NCI-H82 treated with DMSO at 0.1 percent for 48 hours (cell line): ENCODE data around the gene CDSN.

ENCODE experiments used
- DNase-seq: peaks from one replicate; lab custom pipeline; 2025; ENCODE audit not compliant: unreplicated experiment; lab: John Stamatoyannopoulos, UW

Gene CDSN

DNA sequence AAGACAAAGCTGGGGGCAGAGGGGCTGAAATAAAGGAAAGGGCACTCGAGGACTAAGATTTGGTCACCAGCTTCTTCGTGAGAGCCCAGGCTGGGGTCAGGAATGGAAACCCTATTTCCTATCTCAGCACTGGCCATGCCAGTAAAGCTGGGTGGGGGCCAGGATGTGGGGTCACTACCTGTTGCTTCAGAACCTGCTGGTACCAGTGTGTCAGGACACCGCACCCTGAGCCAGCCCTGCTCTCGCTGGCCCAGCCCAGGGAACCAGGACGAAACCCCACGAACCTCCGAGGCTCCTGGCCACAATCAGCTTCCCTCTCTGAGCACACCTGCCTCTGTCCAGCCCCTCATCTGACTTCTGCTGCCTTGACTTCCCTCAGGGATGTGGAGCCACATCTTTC is 2.1 kb downstream of the CDSN start:
- no peak for DNase-seq

DNA sequence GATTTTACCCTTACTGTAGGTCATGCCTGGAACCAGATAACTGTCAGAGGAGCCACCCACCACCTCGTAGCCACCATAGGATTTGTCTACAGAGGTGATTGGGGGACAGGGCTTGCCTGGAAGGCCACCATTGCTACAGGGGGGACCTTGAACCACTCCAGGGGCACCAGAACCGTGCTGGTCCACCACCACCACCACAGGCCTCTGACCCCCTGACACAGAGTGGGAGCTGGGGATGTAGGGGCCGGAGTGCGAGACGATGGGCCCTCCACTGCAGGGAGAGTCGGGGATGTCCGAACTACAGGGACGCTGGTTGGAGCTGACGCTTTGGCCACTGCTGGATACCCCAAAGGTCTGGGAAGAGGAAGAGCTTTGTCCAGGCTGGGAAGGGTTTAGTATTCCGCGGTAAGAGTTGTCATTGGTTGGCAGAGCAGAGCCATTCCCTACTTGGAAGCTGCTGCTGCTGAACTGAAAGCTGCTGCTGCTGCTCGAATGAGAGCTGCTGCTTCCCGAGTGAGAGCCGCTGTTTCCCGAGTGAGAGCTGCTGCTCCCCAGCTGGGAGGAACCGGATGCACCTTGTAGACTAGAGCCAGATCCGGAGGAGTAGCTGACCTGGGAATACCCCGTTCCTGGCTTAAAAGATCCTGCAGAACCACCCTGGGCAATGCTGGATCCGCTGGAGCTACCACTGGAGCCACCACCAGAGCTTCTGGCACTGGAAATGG is 3.4 kb downstream of the CDSN start:
- no peak for DNase-seq

DNA sequence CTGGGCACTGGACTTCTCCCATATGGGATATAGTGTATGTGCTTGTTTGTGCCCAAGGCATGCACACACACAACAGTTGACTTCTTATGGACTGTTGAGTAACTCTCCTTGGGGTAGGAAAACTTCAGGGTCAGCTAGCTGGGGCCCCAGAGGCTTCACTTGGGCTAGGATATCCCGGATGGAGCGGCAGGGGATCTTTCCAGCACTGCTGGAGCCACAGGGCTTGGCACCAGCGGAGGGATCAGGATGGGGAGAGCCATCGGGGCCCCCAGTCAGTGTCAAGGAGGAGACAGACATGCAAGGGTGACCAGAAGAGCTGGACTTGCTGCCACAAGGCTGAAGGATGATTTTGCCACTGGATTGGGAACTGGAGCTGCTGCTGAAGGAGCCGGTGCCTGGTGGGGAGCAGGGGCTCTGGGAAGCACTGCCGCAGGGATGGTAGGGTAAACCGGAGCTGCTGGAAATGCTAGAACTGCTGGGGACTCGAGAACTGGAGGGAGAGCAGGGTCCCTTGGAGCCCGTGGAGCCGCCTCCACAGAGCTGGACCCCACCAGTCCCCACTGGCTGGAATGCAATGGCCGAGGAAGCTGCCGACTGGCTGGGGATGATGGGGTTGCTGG is 4.2 kb downstream of the CDSN start:
- no peak for DNase-seq

DNA sequence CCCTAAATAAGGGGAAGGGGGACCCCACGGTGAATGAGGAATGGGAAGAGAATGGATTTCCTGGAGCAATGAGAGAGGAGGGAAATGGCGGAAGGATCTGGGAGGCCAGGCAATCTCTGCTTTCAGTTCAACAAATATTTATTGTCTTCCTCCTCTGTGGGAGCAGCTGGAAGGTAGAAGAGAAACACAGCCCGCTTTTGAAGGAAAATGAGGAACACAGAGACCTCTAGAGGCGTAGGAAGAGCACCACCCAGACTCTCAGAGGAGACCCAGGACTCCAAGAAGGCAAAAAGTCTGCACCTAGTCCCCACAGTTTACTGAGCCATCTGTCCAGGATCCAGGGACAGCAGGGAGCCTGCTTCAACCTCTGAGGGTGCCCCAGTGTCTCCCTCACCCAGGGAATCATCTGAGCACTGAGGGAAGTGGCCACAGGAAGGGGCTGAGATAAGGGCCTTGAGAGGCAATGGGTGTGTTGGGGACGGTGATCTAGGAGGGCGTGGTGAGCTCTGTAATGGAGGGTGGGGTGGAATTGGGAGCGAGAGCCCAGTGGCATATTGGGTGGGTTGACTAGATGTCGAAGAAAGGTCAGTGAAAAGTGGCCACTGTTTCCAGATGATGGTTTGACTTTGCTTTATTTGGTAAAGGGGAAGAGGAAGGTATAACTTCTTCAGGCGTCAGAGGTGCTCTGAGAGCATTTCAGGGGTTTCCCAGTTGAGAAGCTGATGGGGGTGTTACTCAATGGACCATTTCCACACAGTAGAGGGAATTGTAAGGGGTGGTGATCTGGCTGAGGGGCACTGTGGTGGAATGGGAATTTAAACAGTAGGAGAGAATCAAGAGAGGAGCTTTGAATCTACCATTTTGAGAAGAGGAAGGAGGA is 5.0 kb downstream of the CDSN start:
- no peak for DNase-seq

DNA sequence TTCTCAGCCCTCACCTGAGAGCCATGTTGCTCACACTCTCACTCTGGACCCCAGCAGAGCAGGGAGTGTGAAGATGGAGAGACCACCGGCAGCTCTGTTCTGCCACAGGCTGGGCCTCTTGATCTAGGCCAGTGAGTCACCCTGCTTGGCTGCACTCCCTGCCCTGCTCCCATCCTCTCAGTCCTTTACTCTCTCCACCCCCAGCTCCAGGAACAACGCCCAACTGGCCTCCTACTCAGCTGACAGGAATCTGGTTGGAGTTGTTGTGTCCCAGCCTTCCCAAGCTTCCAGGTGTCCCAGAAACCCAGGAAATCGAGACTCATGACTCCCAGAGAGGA is 5.7 kb downstream of the CDSN start, which contains the start of gene PSORS1C1:
TSS of gene PSORS1C1 (plus strand) at position 260 of the 338 bp plus-strand sequence. CDS start 14,833 bp downstream, outside the sequence.
- DNase-seq = no peak

DNA sequence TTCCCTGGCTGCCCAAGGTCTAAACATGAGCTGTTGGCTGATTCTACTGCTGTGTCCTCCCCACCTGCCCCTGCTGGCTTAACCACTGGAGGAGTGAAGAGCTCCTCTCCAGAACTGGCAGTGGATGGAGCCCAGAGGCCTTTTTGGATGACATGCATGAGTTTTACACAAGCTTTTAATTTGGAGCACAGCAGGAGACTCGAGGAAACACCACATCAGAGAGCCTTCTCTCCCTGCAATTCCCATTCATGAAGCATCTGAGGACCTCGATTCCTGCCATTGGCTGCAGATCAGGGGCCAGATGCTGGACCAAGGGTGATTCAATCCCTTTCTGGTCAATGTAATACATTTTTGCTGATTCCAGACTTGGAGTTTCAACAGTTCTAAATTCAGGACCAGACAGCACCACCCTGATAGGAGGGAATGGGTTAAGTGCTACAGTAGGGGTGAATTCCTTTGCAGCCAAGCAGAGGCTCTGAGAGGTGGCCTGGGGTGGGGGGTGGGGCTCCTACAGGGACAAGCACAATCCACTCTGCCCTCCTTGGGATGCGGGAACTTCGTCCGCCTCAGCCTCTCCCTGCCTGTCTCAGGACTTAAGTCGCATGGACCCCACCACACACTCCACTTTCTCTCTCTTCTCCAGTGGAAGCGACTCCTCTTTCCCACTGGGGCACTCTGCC is 6.2 kb downstream of the CDSN start:
- DNase-seq = no peak

DNA sequence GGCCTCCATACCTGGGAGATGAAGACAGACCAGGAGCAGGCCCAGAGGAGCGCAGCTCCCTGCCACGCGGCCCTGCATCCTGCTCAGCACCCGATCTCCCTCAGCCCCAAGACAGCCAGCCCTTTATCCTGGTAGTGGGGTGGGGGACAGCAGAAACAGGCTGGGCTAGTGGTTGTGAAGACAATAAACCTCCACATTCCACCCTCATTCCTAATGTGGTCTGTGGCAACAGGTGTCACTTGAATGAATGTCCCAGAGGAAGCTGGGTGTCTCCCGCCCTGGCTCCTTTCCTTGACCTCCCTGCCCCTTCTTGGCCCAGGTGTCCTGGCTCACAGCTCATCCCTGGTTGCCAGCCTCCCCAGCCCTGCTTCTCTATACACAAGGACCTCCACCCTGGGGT is 7.8 kb downstream of the CDSN start, which contains the start of gene C6orf15:
TSS of gene C6orf15 (minus strand) at position 98 of the 400 bp plus-strand sequence. CDS start at position 78, 20 bp downstream.
- DNase-seq = no peak

DNA sequence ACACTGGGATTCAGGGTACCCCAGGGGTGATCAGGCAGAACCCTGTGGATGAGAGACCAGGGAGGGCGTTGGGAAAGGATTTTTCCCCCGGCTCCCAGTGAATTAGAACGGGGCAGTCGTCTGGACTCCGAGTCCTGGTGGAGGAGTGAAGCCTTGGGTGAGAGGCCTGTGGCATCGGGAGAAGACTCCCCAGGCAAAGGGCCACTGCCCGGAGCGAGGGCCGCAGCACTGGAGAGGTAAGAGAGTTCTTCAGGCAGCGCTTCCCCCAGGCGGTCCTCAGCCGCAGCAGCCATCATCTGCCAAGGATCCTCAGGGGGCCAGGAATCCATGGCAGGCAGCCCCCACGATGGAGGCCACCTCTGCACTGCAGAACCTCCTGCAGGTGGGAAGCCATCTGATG is 8.5 kb downstream of the CDSN start:
- DNase-seq = no peak

DNA sequence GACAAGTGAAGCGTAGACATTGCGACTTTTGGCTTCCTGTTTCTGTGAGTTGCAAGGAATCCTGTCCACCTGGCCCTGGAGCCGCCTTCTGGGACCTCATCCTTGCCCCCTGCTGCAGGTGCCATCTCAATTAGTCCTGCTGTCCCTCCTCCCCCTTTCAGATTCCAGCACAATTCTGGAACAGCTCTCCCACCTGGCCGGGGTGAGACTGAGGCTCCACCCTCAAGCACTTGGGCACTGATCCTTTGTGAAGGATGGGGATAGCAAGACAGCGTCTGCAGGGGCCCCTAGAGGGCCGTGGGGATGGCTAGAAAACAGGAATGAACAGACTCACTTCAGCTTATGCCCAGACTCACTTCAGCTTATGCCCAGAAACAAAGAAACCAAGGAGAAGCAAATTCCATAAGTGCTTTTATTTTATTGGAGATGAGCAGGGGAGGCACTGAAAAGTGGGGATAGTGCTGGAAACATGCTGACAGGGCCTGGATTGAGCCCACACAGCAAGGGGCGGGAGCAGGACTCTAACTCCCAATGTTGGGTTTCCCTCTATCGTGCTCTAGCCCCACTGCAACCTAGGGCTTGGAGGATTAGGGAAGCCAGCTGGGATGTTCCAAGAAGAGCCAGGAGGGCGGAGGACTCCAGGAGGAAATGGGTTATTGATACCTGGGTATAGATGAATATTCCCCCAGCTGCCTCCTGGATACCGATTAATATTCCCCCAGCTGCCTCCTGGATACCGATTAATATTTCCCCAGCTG is 9.2 kb downstream of the CDSN start:
- no peak for DNase-seq

DNA sequence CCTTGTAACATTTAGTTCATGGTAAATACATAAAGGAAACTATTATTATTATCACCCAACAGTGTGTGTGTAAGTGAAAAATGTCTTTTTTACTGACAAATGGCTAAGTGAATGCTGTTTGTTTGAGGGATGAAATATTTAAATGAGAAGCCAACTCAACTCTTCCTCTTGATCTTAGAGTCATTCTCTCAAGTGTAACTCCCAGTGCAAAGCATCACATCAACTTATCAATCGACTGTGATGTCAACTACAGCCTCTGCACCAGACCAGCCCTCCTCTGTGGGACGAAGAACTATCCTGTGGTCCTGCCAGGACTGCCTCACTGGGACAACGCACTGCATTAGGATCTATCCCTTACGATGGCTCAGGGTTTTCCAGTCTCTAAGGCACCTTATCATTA is 13.2 kb downstream of the CDSN start:
- DNase-seq = no peak

DNA sequence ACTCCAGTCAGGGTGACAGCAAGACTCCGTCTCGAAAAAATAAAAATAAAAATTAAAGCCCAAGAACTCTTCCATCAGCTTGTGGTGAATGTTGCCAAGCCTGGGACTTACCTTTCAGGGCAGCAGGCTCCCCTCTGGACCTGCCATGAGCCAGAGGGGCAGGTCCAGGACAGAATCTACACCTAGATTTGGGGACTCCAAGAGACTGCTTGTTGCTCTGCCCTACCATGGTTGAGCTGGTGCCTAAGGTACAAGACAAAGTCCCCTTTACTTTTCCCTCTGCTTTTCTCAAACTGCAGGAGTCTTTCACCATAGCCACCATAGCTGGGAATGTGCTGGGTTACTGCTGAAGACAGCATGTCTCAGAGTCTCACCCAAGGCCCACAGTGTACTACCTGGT is 17.1 kb downstream of the CDSN start:
- no peak for DNase-seq

DNA sequence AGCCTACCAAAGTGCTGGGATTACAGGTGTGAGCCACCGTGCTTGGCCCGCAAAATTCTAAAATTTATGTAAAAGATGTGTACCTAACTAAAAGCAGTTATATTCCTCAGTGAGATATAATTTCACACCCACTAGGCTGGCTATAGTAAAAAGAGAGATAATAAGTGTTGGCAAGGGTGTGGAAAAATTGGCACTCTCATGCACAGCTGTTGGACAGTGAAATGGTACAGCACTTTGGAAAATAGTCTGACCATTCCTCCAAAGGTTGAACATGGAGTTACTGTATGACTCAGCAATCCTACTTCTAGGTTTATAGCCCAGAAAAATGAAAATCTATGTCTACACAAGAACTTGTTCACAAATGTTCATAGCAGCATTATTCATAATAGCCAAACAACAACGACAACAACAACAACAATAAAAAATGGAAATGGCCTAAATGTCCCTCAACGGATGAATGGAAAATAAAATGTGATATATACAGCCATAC is 21.8 kb downstream of the CDSN start:
- DNase-seq = no peak

DNA sequence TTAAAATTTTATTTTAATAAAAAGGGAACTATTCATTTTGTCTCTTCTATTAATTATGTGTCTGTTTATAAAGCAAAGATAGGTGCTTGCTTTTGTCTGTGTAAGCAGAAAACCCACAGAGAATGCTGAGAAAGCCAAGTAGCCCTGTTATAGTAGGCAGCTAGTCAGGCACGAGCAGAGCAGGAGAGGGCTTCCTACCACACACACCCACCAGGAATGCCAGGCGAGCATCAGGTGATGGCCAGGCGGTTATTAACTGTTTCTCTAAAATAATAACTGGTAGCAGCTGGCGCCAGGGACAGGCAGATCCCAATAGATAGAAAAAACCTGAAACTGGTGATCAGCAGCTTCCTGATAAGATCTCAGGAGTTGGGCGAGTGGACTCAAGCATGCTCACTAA is 23.6 kb downstream of the CDSN start:
- no peak for DNase-seq

DNA sequence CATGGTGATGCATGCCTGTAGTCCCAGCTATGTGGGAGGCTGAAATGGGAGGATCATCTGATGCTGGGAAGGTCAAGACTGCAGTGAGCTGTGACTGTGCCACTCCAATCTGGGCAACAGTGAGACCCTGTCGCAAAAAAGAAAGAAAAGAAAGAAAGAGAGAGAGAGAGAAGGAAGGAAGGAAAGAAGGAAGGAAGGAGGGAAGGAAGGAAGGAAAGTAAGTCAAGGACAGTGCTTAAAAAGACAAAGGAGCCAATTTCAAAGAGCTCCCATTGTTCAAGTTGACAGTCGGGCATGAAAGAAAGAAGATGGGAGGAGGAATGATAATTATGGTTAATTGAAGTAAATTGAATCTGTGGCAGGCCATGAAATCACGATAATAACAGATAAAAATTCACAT is 24.0 kb downstream of the CDSN start:
- no peak for DNase-seq

DNA sequence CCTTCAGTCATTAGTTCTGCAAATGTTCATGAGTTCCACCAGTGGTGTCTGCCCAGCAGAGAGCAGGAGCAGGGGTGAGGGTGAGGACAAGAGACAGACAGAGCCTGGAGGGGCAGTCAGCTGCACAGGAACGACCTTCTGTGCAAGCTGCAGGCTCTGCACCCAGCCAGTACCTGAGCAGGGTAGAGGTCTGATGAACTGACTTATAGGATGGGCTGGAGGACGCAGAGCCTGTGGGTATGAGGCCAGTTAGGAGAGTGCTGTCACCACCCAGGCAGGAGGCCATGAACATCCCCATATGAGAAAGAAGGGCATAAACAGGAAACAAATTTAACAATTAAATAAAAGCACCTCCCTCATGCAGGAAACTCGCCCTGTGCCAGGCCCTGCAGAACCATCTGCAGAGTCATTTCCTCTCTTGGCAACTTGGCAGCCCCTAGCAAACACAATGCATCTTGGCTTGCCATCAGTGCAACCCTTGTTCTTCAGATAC is 25.8 kb downstream of the CDSN start:
- no peak for DNase-seq

DNA sequence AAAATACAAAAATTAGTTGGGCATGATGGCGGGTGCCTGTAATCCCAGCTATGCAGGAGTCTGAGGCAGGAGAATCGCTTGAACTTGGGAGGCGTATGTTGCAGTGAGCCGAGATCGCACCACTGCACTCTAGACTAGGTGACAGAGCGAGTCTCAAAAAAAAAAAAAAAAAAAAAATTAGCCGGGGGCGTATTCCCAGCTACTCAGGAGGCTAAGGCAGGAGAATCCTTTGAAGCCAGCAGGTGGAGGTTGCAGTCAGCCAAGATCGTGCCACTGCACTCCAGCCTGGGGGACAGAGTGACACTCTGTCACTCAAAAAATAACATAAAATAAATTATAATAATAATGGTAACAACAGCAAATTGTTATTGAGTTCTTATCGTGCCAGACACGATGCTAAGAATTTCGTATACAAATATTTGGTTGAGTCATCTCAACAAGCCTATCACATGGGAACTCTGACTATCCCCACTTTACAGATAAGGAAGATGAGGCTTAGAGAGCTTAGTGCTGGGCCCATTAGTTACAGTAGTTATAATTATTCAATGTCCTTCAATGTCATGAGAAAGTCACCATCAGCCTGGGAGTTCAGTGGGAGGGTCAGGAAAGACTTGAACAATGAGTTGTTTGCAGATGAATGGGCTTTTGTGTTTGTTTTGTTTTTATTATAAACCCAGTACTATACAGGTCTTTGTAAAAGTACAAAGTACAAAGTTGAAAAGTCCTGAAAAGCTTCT is 27.3 kb downstream of the CDSN start:
- DNase-seq = no peak

DNA sequence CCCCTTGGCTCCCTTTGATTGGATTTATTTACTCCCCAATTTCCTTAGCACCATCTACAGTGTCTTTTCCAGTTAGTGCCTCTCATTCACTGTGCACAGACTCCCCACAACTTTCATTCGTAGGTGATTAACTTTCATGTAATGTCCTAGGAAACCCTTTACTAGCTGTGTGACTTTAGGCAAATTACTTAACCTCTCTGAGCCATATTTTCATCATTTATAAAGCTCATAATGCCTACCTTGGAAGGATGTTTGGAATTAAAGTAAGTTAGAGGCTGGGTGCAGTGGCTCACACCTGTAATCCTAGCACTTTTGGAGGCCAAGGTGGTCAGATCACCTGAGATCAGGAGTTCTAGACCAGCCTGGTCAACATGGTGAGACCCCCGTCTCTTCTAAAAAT is 28.0 kb downstream of the CDSN start:
- DNase-seq = no peak

DNA sequence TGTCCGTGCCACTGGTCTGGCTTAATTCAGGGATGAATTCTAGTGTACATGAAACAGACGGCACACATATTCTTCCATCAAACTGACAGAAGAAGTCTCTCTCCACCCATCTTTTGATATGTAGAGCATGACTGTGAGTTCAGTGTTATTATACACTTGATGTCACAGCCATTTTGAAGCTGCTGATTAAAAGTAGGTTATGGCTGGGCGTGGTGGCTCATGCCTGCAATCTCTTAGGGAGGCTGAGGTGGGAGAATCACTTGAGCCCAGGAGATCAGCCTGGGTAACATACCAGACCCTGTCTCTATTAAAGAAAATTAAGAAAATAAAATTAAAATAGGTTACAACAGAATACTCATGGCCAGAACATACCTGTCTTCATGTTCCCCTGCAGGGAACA is 28.6 kb downstream of the CDSN start:
- no peak for DNase-seq

DNA sequence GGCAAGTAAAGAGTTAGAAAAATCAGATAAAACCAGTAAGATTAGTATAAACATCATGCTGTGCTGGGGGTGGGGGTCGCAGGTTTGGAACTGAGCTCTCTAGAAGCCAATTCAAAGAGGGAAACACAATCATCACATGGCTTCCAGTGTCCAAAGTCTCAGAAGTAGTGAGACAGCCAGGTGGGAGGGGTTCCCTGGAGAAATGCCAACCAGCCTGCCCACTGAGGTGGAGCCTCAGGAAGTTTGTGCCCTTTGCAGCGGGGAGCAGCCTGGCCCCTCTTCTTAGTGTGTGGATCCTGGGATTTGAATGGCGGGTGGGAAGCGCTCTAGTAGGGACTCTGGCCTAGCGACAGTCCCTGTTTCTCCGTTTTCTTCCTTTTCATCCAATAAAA is 29.3 kb downstream of the CDSN start:
- no peak for DNase-seq
